HT-29 (cell line): ENCODE results near the gene CLIP2. TPM values are rescaled to one million over a fixed set of nuclear protein-coding genes. Genes with fewer than 3 reads are reported as not detected.
A peak's percentile ranks its signal among the peaks of the same experiment; 100 is the strongest.
"Not testable (repeated sequence)": the region's sequence is repeated elsewhere in the genome, so short reads cannot be mapped to it uniquely, and the experiment has no call there.

Experiments
- DNase-seq: peaks from one replicate; pipeline ENCODE4 v3.0.0-alpha.2; 2015; ENCODE audit warnings: low spot score
- total RNA-seq: library from RNA; depleted of rRNA; stranded (reverse); fragments of >200 nt; shearing (Covaris generic); gene quantifications from 2 replicates; pipeline ENCODE4 v1.2.3, GENCODE V29; 2014

CLIP2 gene
- total RNA-seq, 1 experiment from 2014 or later: 13.5 TPM

GRCh38 chr7:74297516-74298233 is 8.5 kb downstream of the CLIP2 start:
- no peak for DNase-seq

GRCh38 chr7:74299401-74299800 is 10.2 kb downstream of the CLIP2 start:
- DNase-seq: no peak

DNA sequence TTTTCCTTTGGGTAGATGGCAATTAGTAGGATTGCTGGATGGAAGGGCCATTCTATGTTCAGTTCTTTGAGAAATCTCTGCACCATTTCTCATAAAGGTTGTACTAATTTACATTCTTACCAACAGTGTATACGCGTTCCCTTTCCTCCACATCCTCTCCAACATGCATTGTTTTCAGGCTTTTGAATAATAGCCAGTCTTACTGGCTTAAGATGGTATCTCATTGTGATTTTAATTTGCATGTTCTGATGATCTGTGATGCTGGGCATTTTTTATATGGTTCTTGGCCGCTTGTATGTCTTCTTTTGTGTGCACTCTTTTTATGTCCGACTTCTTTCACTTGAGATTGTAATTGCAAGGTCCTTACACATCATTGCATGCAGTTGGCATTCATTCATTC is 11.7 kb downstream of the CLIP2 start:
- DNase-seq: no peak

- DNase-seq: peak; percentile 40
Measured at GRCh38 chr7:74302745-74303221, 13.6 kb downstream of the CLIP2 start.

DNA sequence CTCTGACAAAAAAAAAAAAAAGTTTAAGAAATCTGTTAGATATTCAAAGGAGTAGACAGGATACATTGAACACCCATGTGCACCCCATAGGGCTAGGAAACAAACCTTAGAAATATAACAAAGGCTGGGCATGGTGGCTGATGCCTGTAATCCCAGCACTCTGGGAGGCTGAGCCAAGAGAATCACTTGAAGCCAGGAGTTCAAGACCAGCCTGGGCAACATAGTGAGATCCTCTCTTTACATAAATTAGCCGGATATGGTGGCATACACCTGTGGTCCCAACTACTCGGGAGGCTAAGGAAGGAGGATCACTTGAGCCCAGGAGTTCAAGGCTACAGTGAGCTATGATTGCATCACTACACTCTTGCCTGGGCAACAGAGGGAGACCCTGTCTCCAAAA is 15.3 kb downstream of the CLIP2 start:
- DNase-seq: no peak

DNA sequence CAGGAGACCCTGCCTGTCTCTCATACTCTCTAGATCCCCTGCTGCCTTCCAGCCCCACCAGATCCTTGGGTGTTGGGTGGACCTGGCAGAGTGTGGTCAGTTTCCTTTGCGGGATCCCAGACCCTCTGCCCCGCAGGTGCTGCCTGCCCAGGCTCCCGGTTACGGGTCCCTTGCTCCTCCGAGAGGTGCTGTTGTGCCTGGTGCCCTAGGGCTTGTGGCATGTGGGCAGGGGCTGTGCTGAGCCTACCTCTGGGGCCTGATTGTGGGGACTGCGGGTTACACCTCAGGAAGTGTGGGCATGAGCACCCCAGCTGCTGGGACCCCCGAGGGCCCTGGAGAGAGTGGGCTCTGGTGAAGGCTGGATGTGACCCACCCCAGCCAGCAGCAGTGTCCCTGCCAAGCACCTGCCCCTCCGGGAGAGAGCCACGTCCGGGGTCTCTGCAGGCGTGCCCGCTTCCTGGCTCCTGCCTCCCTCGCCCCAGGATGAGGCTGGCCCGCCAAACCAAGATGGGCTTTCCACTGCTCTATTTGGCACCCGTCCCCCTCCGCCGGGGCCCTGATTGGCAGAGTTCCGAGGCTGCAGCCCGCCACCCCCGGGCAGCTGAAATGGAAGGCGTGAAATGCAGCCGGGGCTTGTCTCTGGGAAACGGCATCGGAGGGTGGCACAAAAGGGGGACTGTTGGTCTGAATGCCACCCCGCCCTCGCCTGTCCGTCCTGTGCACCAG is 17.0 kb downstream of the CLIP2 start:
- no peak for DNase-seq

GRCh38 chr7:74306730-74307469 is 17.7 kb downstream of the CLIP2 start:
- DNase-seq: no peak

- DNase-seq: peak; percentile 33
Measured at GRCh38 chr7:74307738-74308505, 18.7 kb downstream of the CLIP2 start.

DNA sequence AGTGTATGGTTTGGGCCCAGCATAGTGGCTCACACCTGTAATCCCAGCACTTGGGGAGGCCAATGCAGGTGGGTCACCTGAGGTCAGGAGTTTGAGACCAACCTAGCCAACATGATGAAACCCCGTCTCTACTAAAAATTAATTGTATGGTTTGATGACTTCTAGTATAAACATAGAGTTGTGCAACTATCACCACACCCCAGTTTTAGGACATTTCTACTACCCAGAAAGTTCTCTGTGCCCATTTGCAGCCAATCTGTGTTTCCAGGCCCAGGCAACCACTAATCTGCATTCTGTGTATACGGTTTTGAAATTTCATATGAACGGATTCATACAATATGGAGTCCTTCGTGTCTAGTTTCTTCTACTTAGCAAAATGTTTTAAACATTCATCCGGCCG is 20.0 kb downstream of the CLIP2 start:
- DNase-seq: no peak

- DNase-seq: peak; percentile 39
Measured at GRCh38 chr7:74311305-74311744, 22.1 kb downstream of the CLIP2 start.

GRCh38 chr7:74312418-74313028 is 23.3 kb downstream of the CLIP2 start:
- peak; percentile 48 for DNase-seq

DNA sequence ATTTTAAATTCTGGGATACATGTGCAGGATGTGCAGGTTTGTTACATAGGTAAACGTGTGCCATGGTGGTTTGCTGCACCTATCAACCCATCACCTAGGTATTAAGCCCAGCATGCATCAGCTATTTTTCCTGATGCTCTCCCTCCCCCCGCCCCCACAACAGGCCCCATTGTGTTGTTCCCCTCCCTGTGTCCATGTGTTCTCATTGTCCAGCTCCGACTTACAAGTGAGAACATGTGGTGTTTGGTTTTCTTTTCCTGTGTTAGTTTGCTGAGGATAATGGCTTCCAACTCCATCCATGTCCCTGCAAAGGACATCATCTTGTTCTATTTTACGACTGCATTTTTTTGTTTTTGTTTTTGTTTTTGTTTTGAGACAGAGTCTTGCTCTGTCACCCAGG is 26.7 kb downstream of the CLIP2 start:
- not testable (repeated sequence) for DNase-seq

GRCh38 chr7:74317146-74317782 is 28.1 kb downstream of the CLIP2 start:
- DNase-seq: no peak

GRCh38 chr7:74318043-74318442 is 28.8 kb downstream of the CLIP2 start:
- DNase-seq: no peak

- no peak for DNase-seq
Measured at GRCh38 chr7:74320645-74321221, 31.5 kb downstream of the CLIP2 start.

DNA sequence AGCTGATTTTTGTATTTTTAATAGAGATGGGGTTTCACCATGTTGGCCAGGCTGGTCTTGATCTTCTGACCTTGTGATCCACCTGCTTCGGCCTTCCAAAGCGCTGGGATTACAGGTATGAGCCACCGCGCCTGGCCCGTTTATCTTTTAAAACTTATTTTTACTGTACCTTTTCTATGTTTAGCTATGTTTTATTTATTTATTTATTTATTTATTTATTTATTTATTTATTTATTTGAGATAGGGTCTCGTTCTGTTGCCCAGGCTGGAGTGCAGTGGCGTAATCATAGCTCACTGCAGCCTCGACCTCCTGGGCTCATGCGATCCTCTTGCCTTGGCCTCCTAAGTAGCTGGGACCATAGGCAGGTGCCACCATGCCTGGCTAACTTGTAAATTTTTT is 33.7 kb downstream of the CLIP2 start:
- DNase-seq: not testable (repeated sequence)

DNA sequence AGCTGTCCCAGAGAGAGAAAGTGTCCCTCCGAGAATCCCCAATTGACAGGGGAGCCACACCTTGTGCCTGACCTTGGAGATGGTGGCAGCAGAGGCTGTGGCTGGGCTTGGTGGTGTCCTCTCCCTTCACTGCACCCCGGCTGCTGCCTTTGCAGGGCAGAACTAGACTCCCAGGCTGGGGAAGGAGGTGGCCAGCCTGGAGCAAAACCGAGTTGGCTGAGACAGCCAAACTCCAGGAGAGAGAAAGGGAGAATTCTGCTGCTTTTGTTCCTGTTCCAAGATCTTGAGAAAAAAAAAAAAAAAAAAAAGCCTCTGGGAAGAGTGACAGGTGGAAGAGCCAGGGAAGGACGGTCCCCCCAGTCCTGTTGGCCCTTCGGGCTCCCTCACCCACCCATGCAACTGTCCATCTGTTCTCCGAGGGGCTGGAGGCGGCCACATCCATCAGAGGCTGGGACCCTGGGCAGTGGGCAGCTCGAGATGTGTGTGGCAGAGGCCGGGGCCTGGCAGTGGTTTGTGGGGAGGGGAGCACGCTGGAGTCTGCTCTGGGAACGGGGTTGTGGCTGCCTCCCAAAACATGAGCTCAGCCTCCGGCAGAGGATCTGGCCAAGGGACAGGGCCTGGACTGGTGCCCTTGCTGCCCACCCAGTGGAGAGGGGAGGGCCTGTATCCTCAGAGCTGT is 35.5 kb downstream of the CLIP2 start:
- no peak for DNase-seq

DNA sequence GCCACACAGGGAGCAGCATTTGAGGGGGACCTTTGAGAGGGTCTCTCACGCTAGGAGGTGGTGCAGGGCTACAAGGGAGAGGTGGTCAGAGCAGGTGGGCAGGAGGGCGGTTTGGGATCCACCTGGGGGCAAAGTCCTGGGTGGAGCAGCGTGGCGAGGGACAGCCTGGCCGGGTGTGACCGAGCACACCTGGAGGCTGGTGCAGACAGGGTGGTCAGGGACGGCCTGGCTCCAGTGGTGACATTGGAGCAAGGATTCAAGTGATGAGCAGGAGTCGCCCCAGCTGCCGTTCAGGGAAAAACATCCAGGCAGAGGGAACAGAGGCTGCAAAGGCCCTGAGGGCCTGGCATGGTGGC is 36.0 kb downstream of the CLIP2 start:
- DNase-seq: no peak

DNA sequence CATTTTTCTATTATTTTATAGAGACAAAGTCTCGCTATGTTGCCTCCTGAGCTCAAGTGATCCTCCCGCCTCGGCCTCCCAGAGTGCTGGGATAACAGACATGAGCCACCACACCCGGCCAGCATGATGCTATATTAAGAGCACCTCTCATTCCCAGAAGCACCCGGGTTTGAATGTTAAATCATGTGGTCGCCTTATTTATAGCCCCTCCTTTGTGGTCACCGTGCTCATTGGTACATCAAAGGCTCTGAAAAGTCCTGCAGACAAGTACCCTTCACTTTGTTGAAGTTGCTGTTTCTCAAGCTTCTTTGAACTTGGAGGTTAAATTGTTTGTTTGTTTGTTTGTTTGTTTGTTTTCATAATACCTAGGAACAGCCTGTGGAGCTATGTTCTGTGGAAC is 40.0 kb downstream of the CLIP2 start:
- no peak for DNase-seq
